HEK293 (cell line): ENCODE data around the gene CRIM1.

Experiments
- CTCF ChIA-PET: fragments of 350-600 bp; formaldehyde crosslinking; extraction: SDS; loops from one replicate; lab custom pipeline; 2021; ENCODE audit warnings: antibody characterized with exemption; lab: Yijun Ruan, JAX
- POLR2A ChIA-PET: fragments of 300-600 bp; formaldehyde crosslinking; extraction: SDS; loops from one replicate; lab custom pipeline; 2020; ENCODE audit warnings: antibody characterized with exemption, inconsistent platforms; lab: Yijun Ruan, JAX
- H3K27ac ChIP-seq: fragments of 200-500 bp; sonication (Bioruptor generic); 2 replicates; pipeline ENCODE4 v1.5.1; 2014; ENCODE audit warnings: low read depth, low read length, control low read depth, inconsistent platforms; ENCODE audit errors: extremely low read depth
- H3K36me3 ChIP-seq, 2 experiments: fragments of 200-500 bp in 1 of 2; sonication (Bioruptor generic) in 1 of 2; 1 replicate in 1 of 2; 2 replicates in 1 of 2; pipeline ENCODE4 v1.5.1; 2014 to 2017; ENCODE audit warnings: inconsistent platforms in 2 of 2, low read length in 2 of 2; ENCODE audit not compliant: control insufficient read depth in 2 of 2, insufficient read depth in 1 of 2
- H3K4me1 ChIP-seq: fragments of 200-500 bp; sonication (Bioruptor generic); 2 replicates; pipeline ENCODE4 v1.5.1; 2014; ENCODE audit warnings: mild to moderate bottlenecking, low read length, inconsistent platforms; ENCODE audit not compliant: control insufficient read depth, insufficient read depth
- H3K4me3 ChIP-seq: 2 replicates; pipeline ENCODE4 v1.5.1; 2011; ENCODE audit warnings: low read depth, mild to moderate bottlenecking, control low read depth, low read length, moderate library complexity
- H3K9me3 ChIP-seq: fragments of 200-500 bp; sonication (Bioruptor generic); 2 replicates; pipeline ENCODE4 v1.5.1; 2014; ENCODE audit warnings: low read depth, low read length, inconsistent platforms; ENCODE audit not compliant: control insufficient read depth, insufficient read depth
- GLIS1 ChIP-seq: fragments of 450-650 bp; formaldehyde crosslinking; IDR thresholded peaks from 2 replicates; pipeline ENCODE4 v1.5.1; 2016; ENCODE audit warnings: missing biosample characterization, missing genetic modification characterization
- IKZF3 ChIP-seq: fragments of 450-650 bp; IDR thresholded peaks from 2 replicates; pipeline ENCODE4 v1.5.0; 2018; ENCODE audit warnings: missing biosample characterization, mild to moderate bottlenecking, missing genetic modification characterization, moderate library complexity
- KLF16 ChIP-seq: fragments of 450-650 bp; formaldehyde crosslinking; IDR thresholded peaks from 2 replicates; pipeline ENCODE4 v1.5.1; 2017; ENCODE audit warnings: missing biosample characterization, missing genetic modification characterization
- KLF8 ChIP-seq: fragments of 450-650 bp; formaldehyde crosslinking; IDR thresholded peaks from 2 replicates; pipeline ENCODE4 v1.5.1; 2016; ENCODE audit warnings: missing biosample characterization, missing genetic modification characterization
- PRDM1 ChIP-seq: fragments of 450-650 bp; formaldehyde crosslinking; IDR thresholded peaks from 2 replicates; pipeline ENCODE4; 2016; ENCODE audit warnings: missing biosample characterization, missing genetic modification characterization
- SCRT1 ChIP-seq: fragments of 450-650 bp; formaldehyde crosslinking; IDR thresholded peaks from 2 replicates; pipeline ENCODE4 v1.5.1; 2016; ENCODE audit warnings: missing biosample characterization, missing genetic modification characterization, borderline replicate concordance
- TCF7L2 ChIP-seq: IDR thresholded peaks from 2 replicates; pipeline ENCODE4 v1.6.1; 2011; ENCODE audit warnings: low read depth, mild to moderate bottlenecking, inconsistent platforms, low read length, moderate library complexity, borderline replicate concordance
- ZFHX2 ChIP-seq: fragments of 450-650 bp; formaldehyde crosslinking; conservative IDR thresholded peaks from 2 replicates; pipeline ENCODE4 v1.5.1; 2016; ENCODE audit warnings: missing biosample characterization, missing genetic modification characterization
- ZNF114 ChIP-seq: fragments of 450-650 bp; formaldehyde crosslinking; IDR thresholded peaks from 2 replicates; pipeline ENCODE4 v1.5.0; 2017; ENCODE audit warnings: missing biosample characterization, missing genetic modification characterization
- ZNF155 ChIP-seq: fragments of 450-650 bp; formaldehyde crosslinking; IDR thresholded peaks from 2 replicates; pipeline ENCODE4 v1.5.1; 2016; ENCODE audit warnings: missing biosample characterization, missing genetic modification characterization
- ZNF202 ChIP-seq: fragments of 450-650 bp; formaldehyde crosslinking; IDR thresholded peaks from 2 replicates; pipeline ENCODE4 v1.5.1; 2016; ENCODE audit warnings: missing biosample characterization, missing genetic modification characterization, borderline replicate concordance
- ZNF280D ChIP-seq: fragments of 450-650 bp; formaldehyde crosslinking; IDR thresholded peaks from 2 replicates; pipeline ENCODE4 v1.5.1; 2016; ENCODE audit warnings: missing biosample characterization, missing genetic modification characterization
- ZNF37A ChIP-seq: fragments of 450-650 bp; IDR thresholded peaks from 2 replicates; pipeline ENCODE4 v1.5.1; 2018; ENCODE audit warnings: missing biosample characterization, missing genetic modification characterization
- ZNF433 ChIP-seq: fragments of 450-650 bp; formaldehyde crosslinking; IDR thresholded peaks from 2 replicates; pipeline ENCODE4 v1.5.1; 2016; ENCODE audit warnings: missing biosample characterization, missing genetic modification characterization, low read depth
- ZNF518A ChIP-seq: fragments of 450-650 bp; formaldehyde crosslinking; conservative IDR thresholded peaks from 2 replicates; pipeline ENCODE4 v1.5.1; 2016; ENCODE audit warnings: low read depth, missing biosample characterization, missing genetic modification characterization
- ZNF530 ChIP-seq: fragments of 450-650 bp; formaldehyde crosslinking; IDR thresholded peaks from 2 replicates; pipeline ENCODE4 v1.5.1; 2016; ENCODE audit warnings: low read depth, missing biosample characterization, missing genetic modification characterization
- ZNF549 ChIP-seq: fragments of 450-650 bp; IDR thresholded peaks from 2 replicates; pipeline ENCODE4 v1.5.1; 2018; ENCODE audit warnings: missing biosample characterization, missing genetic modification characterization, mild to moderate bottlenecking, inconsistent platforms, moderate library complexity
- ZNF580 ChIP-seq: fragments of 450-650 bp; formaldehyde crosslinking; IDR thresholded peaks from 2 replicates; pipeline ENCODE4 v1.5.1; 2016; ENCODE audit warnings: missing biosample characterization, missing genetic modification characterization
- ZNF623 ChIP-seq: fragments of 450-650 bp; formaldehyde crosslinking; IDR thresholded peaks from 2 replicates; pipeline ENCODE4 v1.5.1; 2016; ENCODE audit warnings: missing biosample characterization, missing genetic modification characterization
- ZNF707 ChIP-seq: fragments of 450-650 bp; formaldehyde crosslinking; IDR thresholded peaks from 2 replicates; pipeline ENCODE4 v1.5.1; 2016; ENCODE audit warnings: missing biosample characterization, missing genetic modification characterization
- ZSCAN16 ChIP-seq: fragments of 450-650 bp; formaldehyde crosslinking; IDR thresholded peaks from 2 replicates; pipeline ENCODE4 v1.5.1; 2016; ENCODE audit warnings: missing biosample characterization, missing genetic modification characterization

Gene CRIM1

GRCh38 chr2:36380624-36381481 is 25.3 kb downstream of the CRIM1 start:
- no peak overlapping the region for H3K27ac ChIP-seq
- no peaks in the 10 kb centered on the region for H3K9me3 ChIP-seq
- TF ChIP-seq ZNF114 (tag by site-specific recombination) (no peak), ZNF530 (no peak), ZNF707 (tag by site-specific recombination) (no peak), ZNF433 (tag by site-specific recombination) (no peak), ZFHX2 (tag by site-specific recombination) (peak; percentile 29; the same call in 1 of the 2 replicates), ZNF202 (tag by site-specific recombination) (0 out of 2 replicates have a peak, but pooled peaks have one; percentile 43), GLIS1 (tag by site-specific recombination) (peak; percentile 41)
- H3K4me3 ChIP-seq: no peak overlapping the region
- H3K36me3 ChIP-seq: no peaks in the 10 kb centered on the region
- ChIA-PET CTCF (no interaction called here), POLR2A (interaction anchor here (1.0 kb wide), 1 partner anchor 77 kb away, joined by 4 read pairs; no protein-coding TSS in a partner anchor)
- peaks cover 8% of the 10 kb centered on the region for H3K4me1 ChIP-seq

- Histone ChIP-seq H3K36me3 (no peaks in the 10 kb centered on the region), H3K27ac (no peak overlapping the region), H3K9me3 (no peaks in the 10 kb centered on the region), H3K4me3 (no peak overlapping the region), H3K4me1 (peaks cover 3% of the 10 kb centered on the region; the same call in 1 of the 2 replicates)
- POLR2A ChIA-PET: no interaction called here
- no peak for TF ChIP-seq ZSCAN16
- TF ChIP-seq ZNF155 (tag by site-specific recombination): no peak
- TF ChIP-seq ZNF580: no peak
- TF ChIP-seq ZNF549 (tag by site-specific recombination): no peak
- no peak for TF ChIP-seq PRDM1
- no peak for TF ChIP-seq ZNF37A (tag by site-specific recombination)
- CTCF ChIA-PET: no interaction called here
These were observed 26.4 kb downstream of the CRIM1 start for GRCh38 chr2:36381993-36382392.

- H3K4me1 ChIP-seq: peaks cover 3% of the 10 kb centered on the region; the same call in 1 of the 2 replicates
- TF ChIP-seq KLF8: no peak
- TF ChIP-seq ZNF623: no peak
- TF ChIP-seq SCRT1 (tag by site-specific recombination): no peak
- TF ChIP-seq TCF7L2: no peak
- TF ChIP-seq KLF16: no peak
- TF ChIP-seq IKZF3 (tag by site-specific recombination): no peak
- no peak for TF ChIP-seq ZNF518A (tag by site-specific recombination)
- TF ChIP-seq ZNF280D (tag by site-specific recombination): no peak
- TF ChIP-seq, all 188 proteins: peak for 0
- Histone ChIP-seq H3K9me3 (no peaks in the 10 kb centered on the region), H3K4me3 (no peak overlapping the region), H3K36me3 (no peaks in the 10 kb centered on the region), H3K27ac (no peak overlapping the region)
- POLR2A ChIA-PET: no interaction called here
- CTCF ChIA-PET: interaction anchor here (0.9 kb wide), 1 partner anchor 25 kb away, joined by 4 read pairs; no protein-coding TSS in a partner anchor
These were observed 26.9 kb downstream of the CRIM1 start for GRCh38 chr2:36382472-36382871.
